Ureter (tissue), 1 donor: ENCODE results near the gene ASF1B. TPM values are rescaled to one million over a fixed set of nuclear protein-coding genes. Genes with fewer than 3 reads are reported as not detected.
"Not testable (repeated sequence)": the region's sequence is repeated elsewhere in the genome, so short reads cannot be mapped to it uniquely, and the experiment has no call there.

Experiments used
- DNase-seq: peaks from one replicate; pipeline ENCODE4 v3.0.0-alpha.2; 2020; ENCODE audit warnings: low spot score
- total RNA-seq: library from RNA; stranded (reverse); gene quantifications from one replicate; pipeline ENCODE4 v1.2.4, GENCODE V29; 2023
- donor health status: DM: yes; HTN: yes; CAD: no.

The ASF1B gene
- 1.5 TPM for total RNA-seq

GRCh38 chr19:14136509-14137281, at the start of gene ASF1B:
Gene ASF1B, minus strand, starts transcription at chr19:14136589. Its CDS starts 133 bp downstream, at chr19:14136456.
- DNase-seq, result peak; percentile 98

DNA sequence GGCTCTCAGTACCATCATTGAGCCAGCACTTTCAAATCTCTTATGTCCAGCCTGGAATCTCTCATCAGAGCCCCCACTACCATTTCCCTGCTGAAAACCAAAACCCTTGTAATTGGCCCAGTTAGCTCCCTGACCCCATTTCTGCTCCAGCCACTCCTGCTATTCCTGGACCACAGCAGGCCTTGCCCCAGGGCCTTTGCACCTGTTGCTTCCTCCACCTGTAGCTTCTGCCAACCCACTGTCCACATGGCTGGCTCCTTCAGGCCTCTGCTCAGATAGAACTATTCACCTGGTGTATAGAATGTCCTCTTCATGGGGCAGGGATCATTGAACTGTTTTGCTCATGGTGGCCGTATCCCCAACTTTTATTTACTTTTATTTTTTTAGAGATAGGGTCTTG, 49.3 kb upstream of the ASF1B start:
- not testable (repeated sequence) for DNase-seq

DNA sequence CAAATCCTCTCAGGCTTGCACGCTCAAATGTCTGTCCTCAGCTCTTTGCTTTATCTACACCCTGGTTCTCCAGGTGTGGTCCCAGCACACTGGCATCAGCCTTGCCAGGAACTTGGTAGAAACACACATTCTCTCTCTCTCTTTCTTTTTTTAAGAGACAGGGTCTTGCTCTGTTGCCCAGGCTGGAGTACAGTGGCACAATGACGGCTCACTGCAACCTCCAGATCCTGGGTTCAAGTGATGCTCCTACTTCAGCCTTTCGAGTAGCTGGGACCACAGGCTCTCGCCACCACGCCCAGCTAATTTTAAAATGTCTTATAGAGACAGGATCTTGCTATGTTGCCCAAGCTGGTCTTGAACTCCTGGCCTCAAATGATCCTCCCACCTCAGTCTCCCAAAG, 48.8 kb upstream of the ASF1B start:
- DNase-seq, result no peak

DNA sequence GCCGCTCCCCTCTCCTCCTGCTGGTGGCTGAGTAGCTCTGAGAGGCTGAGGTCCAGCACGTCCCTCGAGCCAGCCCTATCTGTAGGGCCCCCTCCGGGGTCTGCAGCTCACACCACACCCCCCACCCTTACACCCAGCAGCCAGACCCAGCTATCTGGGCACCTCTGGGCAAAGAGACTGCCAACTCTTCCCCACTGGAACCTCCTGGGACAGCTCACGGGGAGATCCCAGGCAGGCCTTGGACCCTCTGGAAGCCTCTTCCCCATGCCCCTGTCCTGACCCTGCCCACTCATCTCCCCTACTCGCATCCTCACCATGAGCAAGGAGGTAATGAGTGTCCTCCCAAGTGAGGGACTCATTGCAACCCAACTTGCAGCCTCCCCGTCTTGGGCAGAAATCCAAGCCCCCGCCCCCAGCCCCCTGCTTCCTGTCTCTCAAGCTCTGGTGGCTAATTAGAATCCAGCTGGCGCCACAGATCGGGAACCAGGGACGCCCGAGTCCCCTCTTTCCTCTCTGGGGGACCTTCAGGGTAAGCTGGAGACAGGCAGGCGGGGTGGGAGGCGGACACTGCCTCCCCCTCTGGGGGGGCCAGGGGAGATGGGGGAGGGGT, 47.5 kb upstream of the ASF1B start:
- DNase-seq, result no peak

- DNase-seq, result no peak
Measured at GRCh38 chr19:14182476-14182875, 46.1 kb upstream of the ASF1B start.

DNA sequence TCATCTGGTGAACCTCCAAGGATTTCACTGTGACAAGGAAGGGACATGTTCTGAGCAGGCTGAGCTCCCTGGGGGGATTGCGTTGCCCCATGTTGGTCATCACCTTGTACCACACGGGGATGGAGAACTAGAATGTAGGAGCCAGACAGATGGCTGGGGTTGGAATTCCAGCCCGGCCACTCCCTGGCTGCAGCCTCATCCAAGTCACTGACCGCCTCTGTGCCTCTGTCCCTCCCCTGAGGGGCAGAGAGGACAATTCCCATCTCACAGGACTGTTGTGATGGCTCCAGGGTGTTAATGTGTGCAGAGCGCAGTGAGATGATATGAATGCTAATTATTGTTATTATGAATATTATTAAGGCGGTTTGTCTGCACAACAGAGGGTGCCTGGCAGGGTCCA, 45.5 kb upstream of the ASF1B start:
- DNase-seq, result no peak

DNA sequence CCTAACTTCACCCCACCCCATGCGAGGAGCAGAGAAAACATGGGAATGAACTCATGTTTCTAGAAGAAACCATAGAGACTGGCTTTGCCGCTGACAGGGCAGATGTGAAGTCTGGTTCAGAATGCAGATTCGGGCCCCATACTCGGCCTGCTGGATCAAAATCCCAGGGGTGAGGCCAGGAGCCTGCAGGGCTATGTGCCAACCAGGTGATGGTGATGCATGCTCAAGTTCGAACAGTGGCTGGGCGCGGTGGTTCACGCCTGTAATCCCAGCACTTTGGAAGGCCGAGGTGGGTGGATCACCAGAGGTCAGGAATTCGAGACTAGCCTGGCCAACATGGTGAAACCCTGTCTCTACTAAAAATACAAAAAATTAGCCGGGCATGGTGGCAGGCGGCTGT, 44.8 kb upstream of the ASF1B start:
- not testable (repeated sequence) for DNase-seq

GRCh38 chr19:14177496-14178074, 41.2 kb upstream of the ASF1B start:
- no peak for DNase-seq

DNA sequence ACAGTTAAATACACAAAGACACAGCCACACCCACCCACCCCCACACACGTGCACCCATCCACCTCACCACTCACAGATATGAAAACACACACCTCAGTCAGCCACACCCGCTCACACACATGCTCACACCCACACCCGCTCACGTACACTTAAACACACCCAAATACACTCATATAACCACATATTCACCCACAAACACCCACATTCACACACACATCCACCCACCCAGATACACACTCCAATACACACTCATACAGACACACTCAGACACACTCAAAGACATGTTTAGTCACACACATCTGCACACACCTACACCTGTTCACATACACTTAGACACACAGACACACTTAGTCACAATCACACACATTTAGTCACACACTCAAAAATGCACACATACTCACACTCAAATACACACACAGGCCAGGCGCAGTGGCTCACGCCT, 39.0 kb upstream of the ASF1B start:
- no peak for DNase-seq

GRCh38 chr19:14174883-14175282, 38.5 kb upstream of the ASF1B start:
- no peak for DNase-seq

DNA sequence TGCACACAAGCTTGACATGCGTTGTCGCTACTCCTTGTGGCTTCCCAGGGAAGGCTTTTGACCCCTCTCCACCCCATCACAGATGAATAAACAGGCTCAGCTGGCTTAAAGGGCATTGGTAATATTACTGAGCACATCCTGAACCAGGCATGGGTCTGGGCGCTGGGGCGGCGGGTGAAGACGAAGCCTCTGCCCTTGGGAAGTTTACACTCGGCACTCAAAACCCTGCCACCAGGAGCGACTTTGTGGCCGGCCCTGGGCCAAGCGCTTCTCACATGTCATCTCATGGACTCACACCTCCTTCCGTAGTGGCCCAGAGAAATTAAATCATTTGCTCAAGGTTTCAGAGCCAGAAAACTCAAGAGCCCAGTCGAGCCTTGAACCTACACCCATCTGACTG, 32.6 kb upstream of the ASF1B start:
- no peak for DNase-seq

- DNase-seq, result no peak
Measured at GRCh38 chr19:14168259-14168972, 32.0 kb upstream of the ASF1B start.

DNA sequence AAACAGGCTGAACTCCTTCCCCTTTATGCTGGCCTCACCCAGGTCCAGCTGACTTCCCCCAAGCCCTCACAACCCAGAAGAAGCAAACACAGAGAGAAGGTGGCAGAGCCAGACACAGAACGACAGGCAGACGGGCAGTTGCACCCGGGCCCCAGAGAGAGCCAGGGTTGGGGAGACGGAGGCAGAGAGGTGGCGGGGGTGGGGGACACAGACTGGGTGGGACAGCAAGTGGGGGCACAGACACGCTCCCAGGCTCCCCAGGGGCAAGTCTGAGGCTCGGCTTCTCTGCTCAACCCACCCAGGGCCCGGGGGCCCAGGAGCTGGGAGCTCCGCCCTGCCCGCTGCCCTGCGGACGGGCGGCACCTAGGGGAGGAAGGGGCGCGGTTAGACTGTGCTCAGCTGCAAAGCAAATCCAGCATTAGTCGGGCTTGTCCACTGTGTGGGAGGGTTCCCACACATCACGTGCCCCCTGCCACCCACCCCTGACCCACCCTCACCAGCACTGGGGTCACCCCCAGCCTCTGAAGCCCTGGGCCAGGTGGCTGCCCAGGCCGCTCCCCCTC, 31.3 kb upstream of the ASF1B start:
- no peak for DNase-seq

DNA sequence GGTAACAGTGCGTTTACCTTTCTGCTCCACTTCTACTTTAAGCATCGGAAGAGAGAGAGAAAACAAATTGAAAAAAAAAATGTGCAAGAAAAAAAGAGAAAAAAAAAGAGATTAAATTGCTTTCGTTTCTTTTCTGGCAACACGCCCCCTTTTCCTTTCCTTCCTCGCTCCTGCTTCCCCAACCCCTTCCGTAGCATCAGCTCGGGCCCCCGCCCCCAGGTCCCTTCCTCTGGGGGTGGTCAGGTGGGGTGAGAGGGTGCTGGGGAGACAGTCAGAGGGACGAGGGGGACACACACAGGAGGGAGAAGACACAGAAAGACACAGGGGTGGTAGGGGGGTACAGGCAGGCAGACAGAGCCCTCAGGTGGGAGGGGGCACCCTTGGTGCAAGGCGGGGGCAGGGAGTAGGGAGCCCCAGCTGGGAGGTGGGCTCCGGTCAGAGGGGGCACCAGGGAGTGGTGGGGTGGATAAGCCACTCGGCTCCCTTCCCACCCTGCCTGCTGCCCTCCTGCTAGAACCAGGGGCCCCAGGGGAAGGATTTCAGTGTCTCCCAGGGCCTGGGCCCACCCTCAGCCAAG, 30.7 kb upstream of the ASF1B start:
- no peak for DNase-seq

- DNase-seq, result no peak
Measured at GRCh38 chr19:14165990-14166830, 29.8 kb upstream of the ASF1B start.

- no peak for DNase-seq
Measured at GRCh38 chr19:14164724-14165493, 28.5 kb upstream of the ASF1B start.

- DNase-seq, result no peak
Measured at GRCh38 chr19:14164082-14164481, 27.7 kb upstream of the ASF1B start.

DNA sequence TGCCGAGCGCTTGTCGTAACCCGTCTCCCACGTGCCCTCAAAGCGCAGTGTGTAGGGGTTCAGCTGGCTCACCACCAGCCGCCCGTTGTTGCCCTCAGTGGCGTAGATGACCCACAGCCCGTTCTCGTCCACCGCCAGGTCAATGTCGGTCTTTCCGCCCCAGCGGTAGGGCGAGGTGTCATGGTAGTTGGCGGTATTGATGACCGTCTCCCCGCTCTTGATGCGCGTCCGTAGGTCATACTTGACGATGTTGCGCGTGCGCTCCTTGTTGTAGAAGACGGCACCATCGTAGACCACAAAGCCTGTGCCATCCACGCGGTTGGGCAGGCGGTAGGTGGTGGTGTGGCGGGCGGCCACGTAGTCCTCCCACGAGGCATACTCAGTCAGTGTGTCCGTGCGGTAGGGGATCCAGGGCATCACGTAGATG, 26.5 kb upstream of the ASF1B start:
- DNase-seq, result no peak

DNA sequence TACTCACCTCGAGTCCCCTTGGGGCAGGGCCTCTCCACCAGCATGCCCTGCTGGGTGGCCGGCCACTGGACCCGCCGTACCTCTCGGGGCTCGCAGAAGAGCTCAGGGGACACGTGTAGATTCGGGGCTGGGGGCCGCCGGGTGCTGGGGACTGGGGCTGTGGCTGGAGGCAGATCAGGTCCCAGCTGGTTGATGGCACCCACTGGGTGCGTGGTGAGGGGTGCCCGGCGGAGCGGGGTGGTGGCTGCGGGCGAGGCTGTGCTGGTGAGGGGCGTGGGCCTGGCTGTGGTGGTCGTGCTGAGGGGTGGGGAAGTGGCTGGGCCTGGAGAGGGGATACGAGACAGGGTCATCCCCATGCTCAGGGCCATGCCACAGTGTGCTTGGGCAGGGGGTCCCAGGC, 24.9 kb upstream of the ASF1B start:
- DNase-seq, result no peak
